Cardiac fibroblast (primary cell): ENCODE measurements around the gene ICA1.
"Not testable (repeated sequence)": the region's sequence is repeated elsewhere in the genome, so short reads cannot be mapped to it uniquely, and the experiment has no call there.

Source experiments
- DNase-seq, 2 donors: peaks; one replicate each; pipeline versions ENCODE4 v3.0.0 to v3.0.0-alpha.2; 2010; ENCODE audit warnings: low read depth in 2 of 2
- H3K4me3 ChIP-seq, 2 donors: replicated peaks in 1 of 2; 1 replicate in 1 of 2; 2 replicates in 1 of 2; pipeline ENCODE4 v1.5.1; 2011; ENCODE audit warnings: low read depth in 2 of 2, low read length in 2 of 2, mild to moderate bottlenecking in 2 of 2, moderate library complexity in 1 of 2
- CTCF ChIP-seq: IDR thresholded peaks from one replicate; pipeline ENCODE4 v1.5.1; 2011; ENCODE audit warnings: low read depth, mild to moderate bottlenecking, low read length, inconsistent platforms

ICA1 gene

GRCh38 chr7:8254667-8255066, 7.3 kb downstream of the ICA1 start:
- no peak for TF ChIP-seq CTCF
- no peak for DNase-seq
- no peak overlapping the region for H3K4me3 ChIP-seq

DNA sequence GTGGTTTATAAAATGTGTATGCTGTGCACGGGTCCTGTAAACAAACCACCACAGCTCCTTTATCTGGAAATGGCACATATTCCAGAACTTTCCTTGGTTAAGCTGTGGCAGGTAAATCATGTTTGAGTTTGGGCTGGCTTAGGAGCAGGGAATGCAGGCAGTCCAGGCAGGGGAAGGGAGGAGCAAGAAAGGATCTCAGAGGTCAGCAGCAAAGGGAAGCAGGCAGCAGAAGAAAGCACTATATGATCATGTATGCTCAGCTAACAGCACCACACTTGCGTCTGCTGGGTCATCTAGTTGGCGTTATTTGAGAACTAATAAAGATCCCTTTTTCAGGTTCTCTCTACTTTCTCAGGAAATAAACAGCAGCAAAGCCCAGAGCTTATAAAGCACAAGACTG, 7.8 kb downstream of the ICA1 start:
- no peak for TF ChIP-seq CTCF
- DNase-seq = no peak
- no peak overlapping the region for H3K4me3 ChIP-seq

DNA sequence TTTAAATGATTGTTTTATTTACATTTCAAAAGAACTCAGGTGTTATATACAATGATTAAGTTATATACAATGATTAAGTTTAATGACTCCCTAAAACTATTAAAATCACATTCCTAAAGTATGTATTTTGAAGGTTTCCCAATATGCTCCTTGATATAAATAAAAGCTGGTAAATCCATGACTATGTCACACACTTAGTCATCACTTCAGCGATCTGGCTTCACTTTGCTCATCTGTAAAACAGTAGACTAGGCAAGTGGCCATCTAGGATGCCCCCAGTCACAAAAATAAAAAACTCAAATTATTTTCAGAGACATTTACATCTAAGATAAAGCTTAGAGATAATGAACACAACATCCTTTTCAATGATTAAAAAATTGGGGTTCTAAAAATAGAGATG, 10.8 kb downstream of the ICA1 start:
- TF ChIP-seq CTCF = no peak
- DNase-seq = peak in 1 of 2 donors; percentile 8
- H3K4me3 ChIP-seq = no peak overlapping the region

GRCh38 chr7:8250547-8250946, 11.4 kb downstream of the ICA1 start:
- no peak for TF ChIP-seq CTCF
- no peak overlapping the region for H3K4me3 ChIP-seq
- DNase-seq = no peak

GRCh38 chr7:8249121-8249520, 12.8 kb downstream of the ICA1 start:
- no peak for TF ChIP-seq CTCF

DNA sequence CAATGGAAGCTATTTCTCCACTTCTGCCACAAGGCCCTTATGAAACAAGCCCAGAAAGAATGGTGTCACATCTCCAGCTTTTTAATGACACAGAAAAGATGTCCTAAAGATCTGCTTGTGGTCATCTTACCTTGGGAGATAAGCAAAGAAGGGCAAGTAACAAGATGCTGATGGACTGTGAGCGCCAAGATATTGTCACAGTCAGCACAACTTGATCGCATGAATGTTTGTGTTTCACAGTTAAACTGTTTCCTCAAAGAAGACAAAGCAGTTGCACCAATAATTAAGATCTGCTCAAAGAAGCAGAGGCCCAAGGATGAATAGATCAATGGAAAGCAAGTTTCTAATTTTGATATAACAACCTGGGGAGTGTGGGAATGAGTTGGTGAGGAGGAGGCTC, 15.9 kb downstream of the ICA1 start:
- DNase-seq = no peak
- no peak for TF ChIP-seq CTCF
- no peak overlapping the region for H3K4me3 ChIP-seq

More at GRCh38 chr7:8249121-8249520, 12.8 kb downstream of the ICA1 start:
- DNase-seq = no peak
- no peak overlapping the region for H3K4me3 ChIP-seq

DNA sequence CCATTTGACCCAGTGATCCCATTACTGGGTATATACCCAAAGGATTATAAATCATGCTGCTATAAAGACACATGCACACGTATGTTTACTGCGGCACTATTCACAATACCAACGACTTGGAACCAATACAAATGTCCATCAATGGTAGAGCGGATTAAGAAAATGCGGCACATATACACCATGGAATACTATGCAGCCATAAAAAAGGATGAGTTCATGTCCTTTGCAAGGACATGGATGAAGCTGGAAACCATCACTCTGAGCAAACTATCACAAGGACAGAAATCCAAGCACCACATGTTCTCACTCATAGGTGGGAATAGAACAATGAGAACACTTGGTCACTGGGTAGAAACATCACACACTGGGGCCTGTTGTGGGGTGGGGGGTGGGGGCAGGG, 16.9 kb downstream of the ICA1 start:
- not testable (repeated sequence) for H3K4me3 ChIP-seq, DNase-seq

GRCh38 chr7:8243059-8243458, 18.9 kb downstream of the ICA1 start:
- not testable (repeated sequence) for DNase-seq, H3K4me3 ChIP-seq

DNA sequence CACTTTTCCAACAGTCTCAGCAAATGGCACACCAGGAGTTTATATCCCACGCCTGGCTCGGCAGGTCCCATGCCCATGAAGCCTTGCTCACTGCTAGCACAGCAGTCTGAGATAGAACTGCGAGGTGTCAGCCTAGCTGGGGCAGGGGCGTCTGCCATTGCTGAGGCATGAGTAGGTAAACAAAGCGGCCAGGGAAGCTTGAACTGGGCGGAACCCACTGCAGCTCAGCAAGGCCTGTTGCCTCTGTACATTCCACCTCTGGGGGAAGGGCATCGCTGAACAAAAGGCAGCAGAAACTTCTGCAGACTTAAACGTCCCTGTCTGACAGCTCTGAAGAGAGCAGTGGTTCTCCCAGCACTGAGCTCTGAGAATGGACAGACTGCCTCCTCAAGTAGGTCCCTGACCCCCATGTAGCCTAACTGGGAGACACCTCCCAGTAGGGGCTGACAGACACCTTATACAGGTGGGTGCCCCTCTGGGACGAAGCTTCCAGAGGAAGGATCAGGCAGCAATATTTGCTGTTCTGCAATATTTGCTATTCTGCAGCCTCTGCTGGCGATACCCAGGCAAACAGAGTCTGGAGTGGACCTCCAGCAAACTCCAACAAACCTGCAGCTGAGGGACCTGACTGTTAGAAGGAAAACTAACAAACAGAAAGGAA, 22.1 kb downstream of the ICA1 start:
- not testable (repeated sequence) for DNase-seq, H3K4me3 ChIP-seq
